SK-N-MC (cell line): ENCODE data around the gene ZNF385B.

Experiments used
- DNase-seq: peaks from one replicate; pipeline ENCODE4 v3.0.0-alpha.2; 2011; ENCODE audit warnings: low read depth, low spot score
- H3K27ac ChIP-seq: fragments of 200-600 bp; sonication (generic); 2 replicates; pipeline ENCODE4 v1.5.1; 2016; ENCODE audit warnings: mixed run types
- H3K36me3 ChIP-seq: fragments of 200-600 bp; sonication (generic); 2 replicates; pipeline ENCODE4 v1.6.1; 2017; ENCODE audit warnings: antibody characterized with exemption, low read length, mixed read lengths; ENCODE audit not compliant: insufficient read depth
- H3K4me3 ChIP-seq: fragments of 200-600 bp; sonication (generic); 2 replicates; pipeline ENCODE4 v1.5.1; 2016
- H3K9ac ChIP-seq: fragments of 200-600 bp; sonication (generic); 2 replicates; pipeline ENCODE4 v1.8.0; 2017; ENCODE audit warnings: mixed run types, mixed read lengths; ENCODE audit not compliant: insufficient read length
- H3K9me3 ChIP-seq: fragments of 200-600 bp; sonication (generic); 2 replicates; pipeline ENCODE4 v1.6.1; 2017; ENCODE audit warnings: low read depth, mild to moderate bottlenecking, antibody characterized with exemption, low read length, moderate library complexity, mixed read lengths
- EZH2 ChIP-seq: fragments of 200-600 bp; sonication (generic); IDR thresholded peaks from one replicate; pipeline ENCODE4 v1.6.1; 2017; ENCODE audit warnings: antibody characterized with exemption
- FOXP2 ChIP-seq: optimal IDR thresholded peaks from 2 replicates; pipeline ENCODE3; 2011; ENCODE audit warnings: mild to moderate bottlenecking, moderate library complexity; ENCODE audit not compliant: insufficient read depth; ENCODE audit errors: extremely low read length, control extremely low read depth
- POLR2AphosphoS5 ChIP-seq: IDR thresholded peaks from 2 replicates; pipeline ENCODE4 v1.6.1; 2012; ENCODE audit warnings: mild to moderate bottlenecking, low read depth, low read length, borderline replicate concordance

Gene ZNF385B

GRCh38 chr2:179677746-179678505 is 183.5 kb downstream of the ZNF385B start:
- no peak for DNase-seq
- H3K27ac ChIP-seq = peak overlapping the region; percentile 82
- no peaks in the 10 kb centered on the region for H3K9me3 ChIP-seq
- no peaks in the 10 kb centered on the region for H3K36me3 ChIP-seq
- TF ChIP-seq EZH2 (no peak), POLR2AphosphoS5 (no peak), FOXP2 (no peak)
- peak overlapping the region; percentile 34; the same call in 1 of the 2 replicates for H3K4me3 ChIP-seq
- no peak overlapping the region for H3K9ac ChIP-seq

DNA sequence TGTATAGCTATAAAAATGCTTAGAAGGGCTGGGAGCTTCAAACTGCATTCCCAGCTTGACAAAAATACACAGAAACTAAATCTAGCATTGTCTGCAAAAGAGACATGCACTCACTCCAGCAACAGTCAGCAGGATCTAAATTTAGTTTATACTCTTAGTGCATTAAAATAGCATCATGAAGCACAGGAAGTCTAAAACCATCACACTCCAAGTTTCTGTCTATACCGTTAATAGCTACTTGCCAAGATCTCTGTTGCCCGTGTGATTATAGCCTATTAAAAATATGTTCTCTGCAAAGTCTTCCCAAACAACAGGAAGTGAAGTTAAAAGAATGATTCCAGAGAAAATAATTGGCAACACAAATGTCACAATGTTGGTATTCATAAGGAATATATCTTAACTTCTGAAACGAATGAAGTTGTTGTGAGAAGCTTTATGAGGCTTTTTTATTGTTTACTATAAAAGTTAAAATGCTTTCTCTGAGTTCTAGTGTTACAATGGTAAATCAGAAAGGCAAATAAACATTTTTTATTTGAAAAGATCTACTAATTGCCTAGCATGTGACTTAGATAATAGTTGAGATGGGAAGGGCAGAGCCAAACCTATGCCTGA is 184.2 kb downstream of the ZNF385B start:
- Histone ChIP-seq H3K9me3 (no peaks in the 10 kb centered on the region), H3K27ac (peak overlapping the region; percentile 82), H3K4me3 (peak overlapping the region; percentile 34; the same call in 1 of the 2 replicates), H3K36me3 (no peaks in the 10 kb centered on the region), H3K9ac (no peak overlapping the region)
- no peak for TF ChIP-seq FOXP2
- no peak; the same call in 1 of the 2 replicates for TF ChIP-seq POLR2AphosphoS5
- no peak for TF ChIP-seq EZH2
- DNase-seq = peak; percentile 47

- TF ChIP-seq EZH2 (no peak), FOXP2 (no peak), POLR2AphosphoS5 (no peak)
- Histone ChIP-seq H3K27ac (no peak overlapping the region), H3K36me3 (no peaks in the 10 kb centered on the region), H3K9ac (no peak overlapping the region), H3K4me3 (no peak overlapping the region), H3K9me3 (no peaks in the 10 kb centered on the region)
- DNase-seq = no peak
Observed at GRCh38 chr2:179675435-179675834, 186.0 kb downstream of the ZNF385B start.

GRCh38 chr2:179671043-179671981 is 190.1 kb downstream of the ZNF385B start:
- Histone ChIP-seq H3K36me3 (no peaks in the 10 kb centered on the region), H3K9ac (no peak overlapping the region), H3K9me3 (no peaks in the 10 kb centered on the region), H3K4me3 (no peak overlapping the region), H3K27ac (no peak overlapping the region)
- DNase-seq = no peak
- TF ChIP-seq FOXP2 (no peak), POLR2AphosphoS5 (no peak), EZH2 (no peak)

GRCh38 chr2:179669196-179669595 is 192.2 kb downstream of the ZNF385B start:
- no peak overlapping the region for H3K9ac ChIP-seq
- TF ChIP-seq EZH2 (no peak), FOXP2 (no peak), POLR2AphosphoS5 (no peak)
- H3K36me3 ChIP-seq = no peaks in the 10 kb centered on the region
- H3K27ac ChIP-seq = no peak overlapping the region
- no peaks in the 10 kb centered on the region for H3K9me3 ChIP-seq
- DNase-seq = no peak
- no peak overlapping the region for H3K4me3 ChIP-seq

DNA sequence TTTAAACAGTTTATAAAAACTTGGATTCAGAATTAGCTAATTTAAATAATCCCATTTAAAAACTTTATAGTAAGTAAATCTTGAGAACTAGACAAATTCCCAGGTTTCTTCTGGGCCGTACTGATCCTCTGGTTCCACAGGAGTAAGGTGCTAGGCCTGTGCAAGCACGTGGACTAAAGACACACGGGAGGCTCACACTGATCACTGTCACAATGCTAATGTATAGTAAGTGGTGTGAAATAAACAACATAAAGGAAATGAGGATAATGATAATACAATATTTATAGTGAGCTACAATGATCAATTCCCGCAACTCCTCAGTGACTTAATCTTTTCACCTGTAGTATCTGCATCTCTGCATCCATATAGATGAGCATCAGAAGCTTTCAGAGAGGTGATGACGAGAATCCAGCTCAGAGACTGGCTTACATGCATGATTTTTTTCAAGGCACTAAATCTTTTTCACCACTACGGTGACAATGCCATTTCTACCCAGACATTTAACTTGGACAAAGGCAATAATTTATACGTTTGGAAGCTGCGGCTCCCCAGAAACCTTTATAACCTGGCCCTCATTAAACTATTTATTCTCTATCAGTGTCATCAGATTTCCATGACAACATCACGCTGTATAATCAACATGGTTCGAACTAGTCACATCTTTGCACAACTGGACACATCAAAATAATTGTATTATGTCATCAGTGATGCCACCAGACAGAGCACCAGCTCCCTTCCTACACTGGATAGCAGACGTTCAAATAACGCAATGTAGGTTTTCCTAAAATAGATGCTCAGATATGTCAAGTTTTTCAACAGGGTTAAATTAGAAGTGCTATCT is 196.2 kb downstream of the ZNF385B start:
- H3K36me3 ChIP-seq = no peaks in the 10 kb centered on the region
- H3K9ac ChIP-seq = no peak overlapping the region
- no peak overlapping the region for H3K27ac ChIP-seq
- TF ChIP-seq FOXP2 (no peak), EZH2 (no peak), POLR2AphosphoS5 (no peak)
- DNase-seq = no peak
- H3K4me3 ChIP-seq = no peak overlapping the region
- no peaks in the 10 kb centered on the region for H3K9me3 ChIP-seq

- Histone ChIP-seq H3K9me3 (no peaks in the 10 kb centered on the region), H3K27ac (no peak overlapping the region), H3K9ac (no peak overlapping the region), H3K36me3 (no peaks in the 10 kb centered on the region), H3K4me3 (no peak overlapping the region)
- DNase-seq = no peak
- TF ChIP-seq POLR2AphosphoS5 (no peak), FOXP2 (no peak), EZH2 (no peak)
Observed at GRCh38 chr2:179661986-179662385, 199.4 kb downstream of the ZNF385B start.
